Lung (tissue), 12 donors: ENCODE measurements around the gene GABRG3. TPM values are rescaled to one million over a fixed set of nuclear protein-coding genes. Genes with fewer than 3 reads are reported as not detected.

ENCODE experiments used
- ATAC-seq: fragments of 200-7000 bp; cut with Tn5 transposase; one replicate; pipeline ENCODE4 v1.9.1; 2020; ENCODE audit warnings: moderate number of reproducible peaks; ENCODE audit not compliant: insufficient read depth, low FRiP score
- DNase-seq, 3 donors: peaks; one replicate each; pipeline ENCODE4 v3.0.0-alpha.2; 2013 to 2017
- H3K27ac ChIP-seq, 2 donors: one replicate each; pipeline ENCODE4 v1.5.1; 2013; ENCODE audit warnings: mild to moderate bottlenecking in 2 of 2, moderate library complexity in 2 of 2, control low read depth in 1 of 2, inconsistent platforms in 1 of 2, low read depth in 1 of 2, low read length in 1 of 2
- H3K27me3 ChIP-seq, 3 donors: one replicate each; pipeline ENCODE4 v1.5.1; 2013; ENCODE audit warnings: low read length in 2 of 3; ENCODE audit not compliant: control insufficient read depth in 3 of 3, insufficient read depth in 3 of 3
- H3K36me3 ChIP-seq, 4 donors: one replicate each; pipeline ENCODE4 v1.5.1; 2013; ENCODE audit warnings: low read length in 4 of 4, mild to moderate bottlenecking in 1 of 4, moderate library complexity in 1 of 4; ENCODE audit not compliant: control insufficient read depth in 4 of 4, insufficient read depth in 4 of 4
- H3K4me1 ChIP-seq, 5 donors: one replicate each; pipeline ENCODE4 v1.5.1; 2013; ENCODE audit warnings: low read length in 5 of 5, mild to moderate bottlenecking in 2 of 5, moderate library complexity in 1 of 5; ENCODE audit not compliant: control insufficient read depth in 5 of 5, insufficient read depth in 5 of 5
- H3K4me3 ChIP-seq: one replicate; pipeline ENCODE4 v1.5.1; 2013; ENCODE audit warnings: mild to moderate bottlenecking, control low read depth, moderate library complexity
- H3K9ac ChIP-seq, 2 donors: one replicate each; pipeline ENCODE4 v1.5.1; 2013; ENCODE audit warnings: low read length in 2 of 2, control low read depth in 1 of 2; ENCODE audit not compliant: insufficient read depth in 1 of 2
- H3K9me3 ChIP-seq, 4 donors: one replicate each; pipeline ENCODE4 v1.5.1; 2013; ENCODE audit warnings: low read length in 3 of 4, mild to moderate bottlenecking in 1 of 4, moderate library complexity in 1 of 4; ENCODE audit not compliant: control insufficient read depth in 4 of 4, insufficient read depth in 3 of 4
- CTCF ChIP-seq: IDR thresholded peaks from 2 replicates; pipeline ENCODE4 v1.5.1; 2012; ENCODE audit warnings: mild to moderate bottlenecking; ENCODE audit errors: control extremely low read depth, extremely low read depth
- WGBS, 2 donors: extraction: QIAGEN DNeasy Blood & Tissue Kit; methylation state at CpG; one replicate each; pipeline ENCODE4 v1.1.7; 2013; 5-methylcytosine and 5-hydroxymethylcytosine counted together
- polyA plus RNA-seq, 2 donors: library from polyadenylated mRNA; stranded (reverse); fragments of 200-250 nt; gene quantifications; one replicate each; pipeline ENCODE4 v1.2.1, GENCODE V29; 2013
- total RNA-seq, 2 donors: library from RNA; depleted of rRNA in 1 of 2; stranded (reverse); fragments of >200 nt in 1 of 2; gene quantifications; one replicate each; pipeline ENCODE4 v1.2.1, GENCODE V29; 2014 to 2021
- donor health status: control.
- donor health status: control.
- donor health status: Bipolar disorder and iron deficiency.
- donor health status: healthy.
- donor health status: DM: yes; HTN: yes; CAD: no.

GABRG3 gene
- total and polyA plus RNA-seq, 4 donors = 16.9 TPM; not detected in 3

GRCh38 chr15:27433604-27434003 is 462.6 kb downstream of the GABRG3 start:
- 75 to 83% methylated on average over 4 of the region's 4 CpGs for WGBS, 2 donors
- TF ChIP-seq CTCF = no peak

GRCh38 chr15:27438403-27439375 is 467.7 kb downstream of the GABRG3 start:
- no peak for TF ChIP-seq CTCF
- peaks cover 0 to 5% (median 0%) of the 10 kb centered on the region in 4 donors for H3K9me3 ChIP-seq
- no peaks in the 10 kb centered on the region for H3K4me1 ChIP-seq
- no peak overlapping the region for H3K4me3 ChIP-seq
- no peak overlapping the region for H3K27ac ChIP-seq
- no peak for DNase-seq
- WGBS, 2 donors = 72 to 77% methylated on average over 15 of the region's 15 CpGs
- ATAC-seq = no peak
- H3K9ac ChIP-seq = no peak overlapping the region
- peaks cover 0 to 2% (median 0%) of the 10 kb centered on the region in 4 donors for H3K36me3 ChIP-seq
- no peaks in the 10 kb centered on the region for H3K27me3 ChIP-seq

More at GRCh38 chr15:27433604-27434003, 462.6 kb downstream of the GABRG3 start:
- Histone ChIP-seq H3K36me3 (peaks cover 0 to 2% (median 0%) of the 10 kb centered on the region in 4 donors), H3K4me3 (no peak overlapping the region), H3K27ac (no peak overlapping the region), H3K9ac (no peak overlapping the region), H3K27me3 (no peaks in the 10 kb centered on the region), H3K4me1 (no peaks in the 10 kb centered on the region), H3K9me3 (peaks cover 0 to 6% (median 1%) of the 10 kb centered on the region in 4 donors)
- ATAC-seq (no peak), DNase-seq (no peak)

GRCh38 chr15:27441120-27441519 is 470.1 kb downstream of the GABRG3 start:
- Histone ChIP-seq H3K27me3 (no peaks in the 10 kb centered on the region), H3K36me3 (peaks cover 0 to 2% (median 0%) of the 10 kb centered on the region in 4 donors), H3K4me1 (no peaks in the 10 kb centered on the region), H3K9me3 (peaks cover 0 to 3% (median 0%) of the 10 kb centered on the region in 4 donors), H3K9ac (no peak overlapping the region), H3K4me3 (no peak overlapping the region), H3K27ac (no peak overlapping the region)
- 65 to 81% methylated on average over 2 of the region's 2 CpGs for WGBS, 2 donors
- DNase-seq = no peak
- no peak for TF ChIP-seq CTCF
- ATAC-seq = no peak
